ENCODE data around the gene SLC14A1.

GRCh38 chr18:45723567-45724355 lies at the start of gene SLC14A1:
- TF ChIP-seq, protein P1, sequence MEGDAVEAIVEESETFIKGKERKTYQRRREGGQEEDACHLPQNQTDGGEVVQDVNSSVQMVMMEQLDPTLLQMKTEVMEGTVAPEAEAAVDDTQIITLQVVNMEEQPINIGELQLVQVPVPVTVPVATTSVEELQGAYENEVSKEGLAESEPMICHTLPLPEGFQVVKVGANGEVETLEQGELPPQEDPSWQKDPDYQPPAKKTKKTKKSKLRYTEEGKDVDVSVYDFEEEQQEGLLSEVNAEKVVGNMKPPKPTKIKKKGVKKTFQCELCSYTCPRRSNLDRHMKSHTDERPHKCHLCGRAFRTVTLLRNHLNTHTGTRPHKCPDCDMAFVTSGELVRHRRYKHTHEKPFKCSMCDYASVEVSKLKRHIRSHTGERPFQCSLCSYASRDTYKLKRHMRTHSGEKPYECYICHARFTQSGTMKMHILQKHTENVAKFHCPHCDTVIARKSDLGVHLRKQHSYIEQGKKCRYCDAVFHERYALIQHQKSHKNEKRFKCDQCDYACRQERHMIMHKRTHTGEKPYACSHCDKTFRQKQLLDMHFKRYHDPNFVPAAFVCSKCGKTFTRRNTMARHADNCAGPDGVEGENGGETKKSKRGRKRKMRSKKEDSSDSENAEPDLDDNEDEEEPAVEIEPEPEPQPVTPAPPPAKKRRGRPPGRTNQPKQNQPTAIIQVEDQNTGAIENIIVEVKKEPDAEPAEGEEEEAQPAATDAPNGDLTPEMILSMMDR (IDR thresholded peaks at IDR 0.05; ENCODE audit: poor library complexity, severe bottlenecking): no peak
- TF ChIP-seq EP300 (conservative IDR thresholded peaks at IDR 0.05; ENCODE audit: poor library complexity, severe bottlenecking) (no peak), SMC3 (conservative IDR thresholded peaks at IDR 0.05; ENCODE audit: poor library complexity) (no peak)

Measured in neural cell (in vitro differentiated cells).